Measurements from ENCODE around the gene TOLLIP. TPM values are rescaled to one million over a fixed set of nuclear protein-coding genes. Genes with fewer than 3 reads are reported as not detected.

TOLLIP gene
- total and polyA plus RNA-seq, 7 experiments from 2014 or later = 20.9 to 63.8 (median 46.7) TPM

DNA sequence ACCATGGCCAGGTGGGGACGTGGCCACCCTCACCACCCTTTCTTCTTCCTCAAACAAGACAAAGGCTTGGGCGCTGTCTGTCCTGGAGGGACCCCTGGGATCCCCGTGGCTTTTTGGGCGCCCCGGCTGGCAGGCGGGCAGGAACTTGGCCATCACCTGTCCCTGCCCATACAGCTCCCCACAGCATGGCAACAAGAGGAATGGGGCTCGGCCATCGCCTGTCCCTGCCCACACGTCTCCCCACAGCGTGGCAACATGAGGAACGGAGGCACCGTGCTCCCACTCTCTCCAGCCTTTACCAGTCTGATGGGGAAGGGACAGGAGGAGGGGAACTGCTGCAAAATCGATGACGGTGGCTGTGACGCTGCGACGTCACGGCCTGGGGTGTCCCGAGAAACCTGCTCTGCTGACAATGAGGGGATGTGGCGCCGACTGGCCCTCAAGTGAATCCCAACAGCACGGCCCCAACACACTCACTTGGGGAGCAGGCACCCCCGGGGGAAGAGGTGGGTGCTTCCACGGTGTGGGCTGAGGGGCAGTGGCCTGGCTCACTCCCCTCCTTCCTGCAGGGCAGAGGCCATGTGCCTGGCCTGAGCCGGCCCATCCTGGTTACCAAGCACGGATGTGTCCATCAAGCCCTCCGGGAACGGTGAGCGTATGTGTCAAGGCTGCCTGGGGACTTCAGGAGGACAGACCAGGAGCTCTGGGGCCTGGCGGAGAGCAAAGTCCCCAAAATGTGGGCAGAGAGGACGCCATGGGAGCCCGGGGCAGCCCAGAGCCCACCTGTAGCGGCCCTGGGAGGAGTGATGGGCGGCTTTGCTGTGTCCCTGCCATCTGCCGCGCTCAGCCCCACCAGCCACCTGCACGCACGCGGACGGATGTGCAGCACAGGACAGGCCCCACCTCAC is 30.4 kb downstream of the TOLLIP start:
- ATAC-seq = no peak
- intact Hi-C loops (cut with micrococcal nuclease) = loop anchor here in 1 of 2 donors (2.0 kb wide), 1 partner anchor 62 kb away; no protein-coding TSS in a partner anchor
- Mint-ChIP-seq H3K4me1 (peaks cover 0 to 2% (median 0%) of the 10 kb centered on the region in 7 donors), H3K27me3 (no peaks in the 10 kb centered on the region), H3K27ac (no peak overlapping the region), H3K4me3 (no peak overlapping the region), H3K36me3 (peaks cover 0 to 29% (median 4%) of the 10 kb centered on the region in 5 donors), H3K9me3 (no peaks in the 10 kb centered on the region)
- Histone ChIP-seq H3K4me3 (ENCODE audit: low read length) (no peak overlapping the region), H3K27me3 (ENCODE audit: control insufficient read depth in 2 of 2, insufficient read depth in 2 of 2, low read length in 2 of 2) (no peaks in the 10 kb centered on the region), H3K36me3 (ENCODE audit: control insufficient read depth in 2 of 3, insufficient read depth in 3 of 3, low read length in 3 of 3) (peaks cover 0 to 80% (median 4%) of the 10 kb centered on the region in 3 experiments), H3K9me3 (ENCODE audit: control insufficient read depth in 2 of 3, low read length in 3 of 3) (no peaks in the 10 kb centered on the region), H3K27ac (ENCODE audit: low read depth, low read length) (no peak overlapping the region), H3K4me1 (ENCODE audit: control insufficient read depth in 2 of 2, insufficient read depth in 2 of 2, low read length in 2 of 2) (no peaks in the 10 kb centered on the region)
- POLR2A ChIA-PET = no interaction called here
- CTCF ChIA-PET = no interaction called here
- DNase-seq = no peak

DNA sequence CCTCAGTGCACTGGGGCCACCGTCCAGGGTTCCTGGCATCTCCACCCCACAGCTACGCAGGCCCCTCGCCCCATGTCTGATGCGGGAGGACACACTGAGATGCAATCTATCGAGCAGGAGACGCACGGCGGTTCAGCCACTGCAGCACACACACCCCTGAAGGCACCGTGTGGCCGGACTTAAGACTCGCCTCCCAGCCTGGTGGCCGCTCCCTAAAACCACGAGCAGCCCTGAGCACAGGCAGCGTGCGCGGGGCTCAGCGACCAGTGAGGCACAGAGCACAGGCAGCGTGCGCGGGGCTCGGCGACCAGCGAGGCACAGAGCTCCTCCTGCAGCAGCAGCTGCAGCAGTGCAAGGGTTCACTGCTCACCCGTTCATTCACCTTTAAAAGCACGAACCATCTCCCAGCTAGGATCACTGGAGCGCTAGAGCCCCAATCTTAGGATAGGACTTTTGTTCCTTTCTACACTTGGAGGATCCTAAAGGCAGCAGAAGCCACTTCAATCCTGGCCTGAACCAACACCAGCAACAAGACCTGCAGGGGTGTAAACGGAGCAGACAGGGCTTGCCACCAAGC is 31.4 kb downstream of the TOLLIP start:
- CTCF ChIA-PET = no interaction called here
- peaks cover 0 to 70% (median 4%) of the 10 kb centered on the region in 3 experiments for H3K36me3 ChIP-seq (ENCODE audit: control insufficient read depth in 2 of 3, insufficient read depth in 3 of 3, low read length in 3 of 3)
- no peak for ATAC-seq
- Mint-ChIP-seq H3K27ac (peak overlapping the region in 1 of 9 donors; percentile 17), H3K4me1 (peaks cover 0 to 2% (median 0%) of the 10 kb centered on the region in 7 donors), H3K27me3 (no peaks in the 10 kb centered on the region), H3K4me3 (no peak overlapping the region), H3K36me3 (peaks cover 0 to 29% (median 4%) of the 10 kb centered on the region in 5 donors), H3K9me3 (no peaks in the 10 kb centered on the region)
- no peaks in the 10 kb centered on the region for H3K9me3 ChIP-seq (ENCODE audit: control insufficient read depth in 2 of 3, low read length in 3 of 3)
- POLR2A ChIA-PET = no interaction called here
- H3K27me3 ChIP-seq (ENCODE audit: control insufficient read depth in 2 of 2, insufficient read depth in 2 of 2, low read length in 2 of 2) = no peaks in the 10 kb centered on the region
- H3K27ac ChIP-seq (ENCODE audit: low read depth, low read length) = no peak overlapping the region
- H3K4me3 ChIP-seq (ENCODE audit: low read length) = no peak overlapping the region
- no peak for DNase-seq
- H3K4me1 ChIP-seq (ENCODE audit: control insufficient read depth in 2 of 2, insufficient read depth in 2 of 2, low read length in 2 of 2) = no peaks in the 10 kb centered on the region
- intact Hi-C loops (cut with micrococcal nuclease) = loop anchor here in 1 of 2 donors (2.0 kb wide), 1 partner anchor 61 kb away; no protein-coding TSS in a partner anchor

DNA sequence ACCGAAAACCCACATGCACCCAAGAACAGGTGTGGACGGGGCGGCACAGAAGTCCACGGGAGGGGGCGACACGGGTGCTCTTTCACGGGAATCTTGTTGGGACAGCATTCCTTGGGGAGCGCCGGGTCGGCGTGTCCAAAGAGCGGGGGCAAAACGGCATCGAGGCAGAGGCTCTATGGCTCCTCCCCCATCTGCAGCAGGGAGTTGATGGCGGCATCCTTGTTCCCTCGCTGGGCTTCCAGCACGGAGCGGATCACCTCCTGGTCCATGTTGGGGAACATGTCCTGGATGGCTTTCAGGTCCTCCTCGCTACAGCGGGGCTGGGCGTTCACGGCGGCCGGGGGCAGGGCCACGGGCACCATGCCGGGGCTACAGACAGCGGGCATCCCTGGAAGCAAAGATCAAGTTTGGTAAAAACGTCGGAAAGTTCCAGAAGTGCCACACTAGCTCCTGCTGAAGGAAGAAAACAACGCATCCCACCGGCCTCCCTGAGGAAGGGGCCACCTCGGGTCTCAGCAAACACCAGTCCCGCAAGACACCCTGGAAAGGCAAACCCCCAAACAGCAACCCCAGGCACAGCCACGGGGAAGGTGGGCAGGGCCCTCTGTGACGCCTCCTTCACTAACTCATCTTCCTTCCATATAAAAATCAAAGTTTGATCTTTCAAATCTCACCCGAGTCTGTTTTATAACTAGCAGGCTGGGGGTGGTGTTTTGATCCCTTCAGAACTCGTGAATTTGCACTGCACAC is 32.4 kb downstream of the TOLLIP start:
- H3K27ac ChIP-seq (ENCODE audit: low read depth, low read length) = no peak overlapping the region
- DNase-seq (no peak), ATAC-seq (no peak)
- ChIA-PET CTCF (no interaction called here), POLR2A (no interaction called here)
- H3K9me3 ChIP-seq (ENCODE audit: control insufficient read depth in 2 of 3, low read length in 3 of 3) = no peaks in the 10 kb centered on the region
- no peaks in the 10 kb centered on the region for H3K27me3 ChIP-seq (ENCODE audit: control insufficient read depth in 2 of 2, insufficient read depth in 2 of 2, low read length in 2 of 2)
- intact Hi-C loops (cut with micrococcal nuclease) = no loop called here
- no peaks in the 10 kb centered on the region for H3K4me1 ChIP-seq (ENCODE audit: control insufficient read depth in 2 of 2, insufficient read depth in 2 of 2, low read length in 2 of 2)
- H3K27ac Mint-ChIP-seq = peak overlapping the region in 1 of 9 donors; percentile 24
- no peaks in the 10 kb centered on the region for H3K27me3 Mint-ChIP-seq
- H3K36me3 Mint-ChIP-seq = peaks cover 0 to 29% (median 4%) of the 10 kb centered on the region in 5 donors
- H3K4me1 Mint-ChIP-seq = peaks cover 0 to 2% (median 0%) of the 10 kb centered on the region in 7 donors
- H3K4me3 Mint-ChIP-seq = no peak overlapping the region
- peaks cover 0 to 68% (median 4%) of the 10 kb centered on the region in 3 experiments for H3K36me3 ChIP-seq (ENCODE audit: control insufficient read depth in 2 of 3, insufficient read depth in 3 of 3, low read length in 3 of 3)
- H3K9me3 Mint-ChIP-seq = no peaks in the 10 kb centered on the region
- no peak overlapping the region for H3K4me3 ChIP-seq (ENCODE audit: low read length)

DNA sequence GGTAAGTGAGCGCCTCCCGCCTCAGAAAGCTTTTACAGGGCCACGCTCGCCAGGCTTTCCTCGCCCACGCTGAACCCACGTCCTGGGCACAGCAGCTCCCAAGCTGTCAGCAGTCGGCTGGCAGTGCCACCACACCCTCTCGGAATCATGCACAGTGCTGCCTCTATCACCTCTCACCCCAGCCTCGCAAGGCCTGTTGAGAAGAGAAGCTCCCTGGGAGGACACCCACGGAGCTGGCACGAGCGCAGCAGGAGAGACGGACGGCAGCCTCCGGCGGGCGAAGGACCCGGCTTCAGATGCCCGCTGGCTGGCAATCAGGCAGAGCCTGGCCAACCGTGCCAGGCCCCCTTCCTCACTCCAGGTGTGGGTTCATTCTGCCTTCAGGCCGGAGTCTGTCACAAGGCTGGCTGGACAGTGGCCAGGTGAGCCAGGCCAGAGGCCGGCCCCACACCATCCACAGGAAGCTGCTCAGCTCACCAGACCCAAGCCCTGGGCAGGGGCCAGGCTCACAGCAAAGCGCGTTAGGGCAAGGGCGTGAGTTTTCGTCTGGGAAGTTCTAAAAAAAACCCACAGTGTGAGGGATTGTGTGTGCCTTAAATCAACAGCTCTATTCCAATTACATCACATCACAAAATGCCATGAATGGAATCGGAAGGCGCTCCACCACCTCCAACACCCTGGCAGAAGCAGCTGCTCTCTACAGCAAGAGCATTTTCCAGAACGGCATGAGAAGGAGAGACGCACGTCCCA is 33.2 kb downstream of the TOLLIP start:
- no peaks in the 10 kb centered on the region for H3K27me3 Mint-ChIP-seq
- no peaks in the 10 kb centered on the region for H3K9me3 Mint-ChIP-seq
- no peak overlapping the region for H3K27ac Mint-ChIP-seq
- H3K36me3 Mint-ChIP-seq = peaks cover 0 to 29% (median 4%) of the 10 kb centered on the region in 5 donors
- H3K36me3 ChIP-seq (ENCODE audit: control insufficient read depth in 2 of 3, insufficient read depth in 3 of 3, low read length in 3 of 3) = peaks cover 0 to 60% (median 0%) of the 10 kb centered on the region in 3 experiments
- H3K4me3 ChIP-seq (ENCODE audit: low read length) = no peak overlapping the region
- DNase-seq (no peak), ATAC-seq (no peak)
- no peak overlapping the region for H3K27ac ChIP-seq (ENCODE audit: low read depth, low read length)
- ChIA-PET CTCF (no interaction called here), POLR2A (no interaction called here)
- peaks cover 0 to 2% (median 0%) of the 10 kb centered on the region in 7 donors for H3K4me1 Mint-ChIP-seq
- H3K4me3 Mint-ChIP-seq = no peak overlapping the region
- no peaks in the 10 kb centered on the region for H3K9me3 ChIP-seq (ENCODE audit: control insufficient read depth in 2 of 3, low read length in 3 of 3)
- intact Hi-C loops (cut with micrococcal nuclease) = no loop called here
- no peaks in the 10 kb centered on the region for H3K27me3 ChIP-seq (ENCODE audit: control insufficient read depth in 2 of 2, insufficient read depth in 2 of 2, low read length in 2 of 2)
- no peaks in the 10 kb centered on the region for H3K4me1 ChIP-seq (ENCODE audit: control insufficient read depth in 2 of 2, insufficient read depth in 2 of 2, low read length in 2 of 2)

DNA sequence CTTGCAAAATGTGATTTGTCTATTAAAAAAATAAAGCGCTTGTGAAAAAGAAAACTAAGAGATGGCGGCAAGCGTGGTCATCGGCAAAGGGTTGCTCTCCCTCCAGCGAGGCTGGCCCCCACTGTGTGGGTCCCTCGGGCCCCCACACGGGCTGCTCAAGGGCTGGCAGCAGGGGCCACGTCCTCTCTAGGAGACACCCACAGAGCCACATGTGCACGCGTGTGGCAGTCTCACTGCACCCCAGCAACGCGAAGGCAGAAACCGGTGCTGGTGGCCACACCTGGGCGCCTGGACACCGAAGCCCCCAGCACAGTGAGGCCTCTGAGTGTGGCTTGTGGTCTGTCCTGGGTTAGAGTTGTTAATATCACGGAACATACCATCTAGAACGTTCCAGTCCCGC is 34.4 kb downstream of the TOLLIP start:
- Mint-ChIP-seq H3K36me3 (peaks cover 0 to 29% (median 4%) of the 10 kb centered on the region in 5 donors), H3K27ac (no peak overlapping the region), H3K4me1 (peaks cover 0 to 2% (median 0%) of the 10 kb centered on the region in 7 donors), H3K27me3 (no peaks in the 10 kb centered on the region), H3K4me3 (no peak overlapping the region), H3K9me3 (no peaks in the 10 kb centered on the region)
- Histone ChIP-seq H3K9me3 (ENCODE audit: control insufficient read depth in 2 of 3, low read length in 3 of 3) (no peaks in the 10 kb centered on the region), H3K27ac (ENCODE audit: low read depth, low read length) (no peak overlapping the region), H3K4me1 (ENCODE audit: control insufficient read depth in 2 of 2, insufficient read depth in 2 of 2, low read length in 2 of 2) (no peaks in the 10 kb centered on the region), H3K36me3 (ENCODE audit: control insufficient read depth in 2 of 3, insufficient read depth in 3 of 3, low read length in 3 of 3) (peaks cover 0 to 48% (median 0%) of the 10 kb centered on the region in 3 experiments), H3K27me3 (ENCODE audit: control insufficient read depth in 2 of 2, insufficient read depth in 2 of 2, low read length in 2 of 2) (no peaks in the 10 kb centered on the region), H3K4me3 (ENCODE audit: low read length) (no peak overlapping the region)
- CTCF ChIA-PET = no interaction called here
- intact Hi-C loops (cut with micrococcal nuclease) = no loop called here
- DNase-seq (no peak), ATAC-seq (no peak)
- POLR2A ChIA-PET = no interaction called here

DNA sequence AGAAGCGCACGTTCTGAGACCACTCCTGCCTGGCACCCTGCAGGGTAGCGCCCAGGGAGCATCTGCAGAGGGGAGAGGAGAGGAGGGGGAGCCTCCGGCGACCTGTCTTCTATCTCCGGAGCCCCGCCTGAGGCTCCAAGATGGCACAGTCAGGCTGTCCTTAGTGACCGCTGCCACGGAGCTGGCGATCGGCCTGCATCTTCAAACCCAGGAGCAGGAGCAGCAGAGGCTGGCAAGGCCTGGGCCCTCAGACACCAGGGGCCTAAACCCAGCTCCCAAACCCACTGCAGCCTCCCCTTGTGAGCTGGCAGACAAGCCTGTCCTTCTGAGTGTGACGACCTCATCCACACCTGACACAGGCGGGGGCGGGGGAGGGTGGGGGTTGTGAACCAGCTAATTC is 34.9 kb downstream of the TOLLIP start:
- H3K9me3 ChIP-seq (ENCODE audit: control insufficient read depth in 2 of 3, low read length in 3 of 3) = no peaks in the 10 kb centered on the region
- Mint-ChIP-seq H3K36me3 (peaks cover 0 to 26% (median 4%) of the 10 kb centered on the region in 5 donors), H3K27ac (no peak overlapping the region), H3K27me3 (no peaks in the 10 kb centered on the region), H3K4me3 (no peak overlapping the region), H3K9me3 (no peaks in the 10 kb centered on the region), H3K4me1 (peaks cover 0 to 2% (median 0%) of the 10 kb centered on the region in 7 donors)
- intact Hi-C loops (cut with micrococcal nuclease) = no loop called here
- H3K4me1 ChIP-seq (ENCODE audit: control insufficient read depth in 2 of 2, insufficient read depth in 2 of 2, low read length in 2 of 2) = no peaks in the 10 kb centered on the region
- H3K27ac ChIP-seq (ENCODE audit: low read depth, low read length) = no peak overlapping the region
- ChIA-PET POLR2A (no interaction called here), CTCF (no interaction called here)
- DNase-seq = no peak
- H3K36me3 ChIP-seq (ENCODE audit: control insufficient read depth in 2 of 3, insufficient read depth in 3 of 3, low read length in 3 of 3) = peaks cover 0 to 43% (median 0%) of the 10 kb centered on the region in 3 experiments
- ATAC-seq = no peak
- no peak overlapping the region for H3K4me3 ChIP-seq (ENCODE audit: low read length)
- no peaks in the 10 kb centered on the region for H3K27me3 ChIP-seq (ENCODE audit: control insufficient read depth in 2 of 2, insufficient read depth in 2 of 2, low read length in 2 of 2)
